K562 (cell line): ENCODE results near the gene INSL4. TPM values are rescaled to one million over a fixed set of nuclear protein-coding genes. Genes with fewer than 3 reads are reported as not detected.

ENCODE experiments used
- polyA plus RNA-seq, 8 experiments: library from polyadenylated mRNA; depleted of rRNA in 4 of 8; stranded (reverse) in 5 of 8; unstranded in 3 of 8; fragments of >200 nt; fragmentation: Nextera tagmentation in 2 of 8; fragmentation: Illumina TruSeq in 1 of 8; extraction: Ambion mirVana in 2 of 8; extraction: Trizol in 1 of 8; gene quantifications; 2 replicates each; pipeline versions ENCODE4 v1.2.1 to v1.2.3, GENCODE V29; 2011 to 2014; ENCODE audit warnings: inconsistent platforms in 1 of 8, missing spikeins in 1 of 8
- total RNA-seq, 7 experiments: library from RNA; depleted of rRNA in 6 of 7; stranded (reverse); fragments of >200 nt in 6 of 7; fragmentation: Illumina TruSeq in 2 of 7; extraction: Trizol in 2 of 7; gene quantifications; 2 replicates each; pipeline versions ENCODE4 v1.2.1 to v1.2.3, GENCODE V29; 2011 to 2021; ENCODE audit warnings: low replicate concordance in 1 of 7
- TF ChIP-seq, protein P1 (sequence below), 2 experiments: fragments of 450-650 bp; formaldehyde crosslinking in 1 of 2; IDR thresholded peaks; 2 replicates each; pipeline versions ENCODE4 v1.4.0 to v1.6.1; 2014 to 2020; ENCODE audit warnings: mild to moderate bottlenecking in 2 of 2, borderline replicate concordance in 1 of 2, low read depth in 1 of 2

INSL4 gene
- total and polyA plus RNA-seq, 9 of the 15 experiments (the other 6 are each of a cell fraction or from before 2014, with no cell fraction given) = not detected

DNA sequence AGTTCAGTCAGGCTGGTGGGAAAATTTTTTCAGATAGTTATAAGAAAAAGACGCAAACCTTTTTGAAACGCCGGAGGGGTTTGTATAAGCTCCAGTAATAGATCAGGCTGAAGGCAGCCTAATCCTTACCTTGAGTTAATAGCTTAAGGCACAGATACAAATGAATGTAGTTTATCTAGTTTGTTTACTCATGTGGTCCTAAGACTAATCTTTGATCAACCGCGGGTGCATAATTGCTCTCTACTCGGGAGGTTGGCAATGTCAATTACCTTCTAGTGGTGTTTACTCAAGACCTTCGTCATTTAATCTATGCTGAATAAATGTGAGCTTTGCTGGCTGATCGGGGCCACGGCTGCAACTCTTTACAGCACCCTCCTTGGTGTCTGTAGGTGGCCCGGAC, 665 bp upstream of the INSL4 start (continued):
- TF ChIP-seq, protein P1, sequence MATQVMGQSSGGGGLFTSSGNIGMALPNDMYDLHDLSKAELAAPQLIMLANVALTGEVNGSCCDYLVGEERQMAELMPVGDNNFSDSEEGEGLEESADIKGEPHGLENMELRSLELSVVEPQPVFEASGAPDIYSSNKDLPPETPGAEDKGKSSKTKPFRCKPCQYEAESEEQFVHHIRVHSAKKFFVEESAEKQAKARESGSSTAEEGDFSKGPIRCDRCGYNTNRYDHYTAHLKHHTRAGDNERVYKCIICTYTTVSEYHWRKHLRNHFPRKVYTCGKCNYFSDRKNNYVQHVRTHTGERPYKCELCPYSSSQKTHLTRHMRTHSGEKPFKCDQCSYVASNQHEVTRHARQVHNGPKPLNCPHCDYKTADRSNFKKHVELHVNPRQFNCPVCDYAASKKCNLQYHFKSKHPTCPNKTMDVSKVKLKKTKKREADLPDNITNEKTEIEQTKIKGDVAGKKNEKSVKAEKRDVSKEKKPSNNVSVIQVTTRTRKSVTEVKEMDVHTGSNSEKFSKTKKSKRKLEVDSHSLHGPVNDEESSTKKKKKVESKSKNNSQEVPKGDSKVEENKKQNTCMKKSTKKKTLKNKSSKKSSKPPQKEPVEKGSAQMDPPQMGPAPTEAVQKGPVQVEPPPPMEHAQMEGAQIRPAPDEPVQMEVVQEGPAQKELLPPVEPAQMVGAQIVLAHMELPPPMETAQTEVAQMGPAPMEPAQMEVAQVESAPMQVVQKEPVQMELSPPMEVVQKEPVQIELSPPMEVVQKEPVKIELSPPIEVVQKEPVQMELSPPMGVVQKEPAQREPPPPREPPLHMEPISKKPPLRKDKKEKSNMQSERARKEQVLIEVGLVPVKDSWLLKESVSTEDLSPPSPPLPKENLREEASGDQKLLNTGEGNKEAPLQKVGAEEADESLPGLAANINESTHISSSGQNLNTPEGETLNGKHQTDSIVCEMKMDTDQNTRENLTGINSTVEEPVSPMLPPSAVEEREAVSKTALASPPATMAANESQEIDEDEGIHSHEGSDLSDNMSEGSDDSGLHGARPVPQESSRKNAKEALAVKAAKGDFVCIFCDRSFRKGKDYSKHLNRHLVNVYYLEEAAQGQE (IDR thresholded peaks at IDR 0.05; ENCODE audit: borderline replicate concordance) = no peak
- TF ChIP-seq, protein P1 (CRISPR knock-in tag; IDR thresholded peaks at IDR 0.05; ENCODE audit: low read depth) = no peak
- TF ChIP-seq, all 486 proteins: peak for 0
